ENCODE results near the gene TNFRSF1A. TPM values are rescaled to one million over a fixed set of nuclear protein-coding genes. Genes with fewer than 3 reads are reported as not detected.
A peak's percentile ranks its signal among the peaks of the same experiment; 100 is the strongest.

Gene TNFRSF1A
- total and polyA plus RNA-seq, 9 of the 15 experiments (the other 6 are each of a cell fraction or from before 2014, with no cell fraction given), result 0.76 to 43.5 (median 30.0) TPM

DNA sequence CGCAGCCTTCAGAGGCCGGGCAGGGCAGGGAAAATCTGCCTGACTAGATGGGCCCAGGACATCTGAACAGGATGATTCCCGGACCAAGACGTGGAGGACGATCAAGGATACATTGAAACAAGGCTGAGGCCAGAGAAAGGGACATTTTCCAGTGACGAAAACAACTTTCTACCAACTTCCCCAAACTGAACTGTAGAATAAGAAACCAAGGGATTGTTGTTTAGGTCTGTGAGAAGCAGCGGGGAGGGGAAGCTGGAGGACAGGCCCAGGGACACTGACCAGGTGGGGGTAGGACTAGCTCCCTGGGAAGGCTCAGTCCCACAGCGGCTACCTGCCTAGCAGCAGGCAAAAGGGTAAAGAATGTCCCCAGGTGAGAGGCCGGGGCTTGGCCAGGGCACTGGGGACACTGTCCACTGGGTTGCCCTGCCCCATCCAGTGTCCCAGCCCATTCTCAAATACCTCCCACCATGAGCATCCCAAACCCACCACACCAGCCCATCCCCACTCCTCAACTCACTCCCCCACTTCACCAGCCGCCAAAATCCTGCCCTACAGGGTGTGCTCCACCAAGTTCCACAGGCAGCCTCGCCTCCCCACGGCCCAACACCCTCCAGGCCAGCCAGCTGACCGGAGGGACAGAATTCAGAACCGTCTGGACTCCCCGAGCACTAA is 995 bp downstream of the TNFRSF1A start (continued):
- TF ChIP-seq, protein P1, sequence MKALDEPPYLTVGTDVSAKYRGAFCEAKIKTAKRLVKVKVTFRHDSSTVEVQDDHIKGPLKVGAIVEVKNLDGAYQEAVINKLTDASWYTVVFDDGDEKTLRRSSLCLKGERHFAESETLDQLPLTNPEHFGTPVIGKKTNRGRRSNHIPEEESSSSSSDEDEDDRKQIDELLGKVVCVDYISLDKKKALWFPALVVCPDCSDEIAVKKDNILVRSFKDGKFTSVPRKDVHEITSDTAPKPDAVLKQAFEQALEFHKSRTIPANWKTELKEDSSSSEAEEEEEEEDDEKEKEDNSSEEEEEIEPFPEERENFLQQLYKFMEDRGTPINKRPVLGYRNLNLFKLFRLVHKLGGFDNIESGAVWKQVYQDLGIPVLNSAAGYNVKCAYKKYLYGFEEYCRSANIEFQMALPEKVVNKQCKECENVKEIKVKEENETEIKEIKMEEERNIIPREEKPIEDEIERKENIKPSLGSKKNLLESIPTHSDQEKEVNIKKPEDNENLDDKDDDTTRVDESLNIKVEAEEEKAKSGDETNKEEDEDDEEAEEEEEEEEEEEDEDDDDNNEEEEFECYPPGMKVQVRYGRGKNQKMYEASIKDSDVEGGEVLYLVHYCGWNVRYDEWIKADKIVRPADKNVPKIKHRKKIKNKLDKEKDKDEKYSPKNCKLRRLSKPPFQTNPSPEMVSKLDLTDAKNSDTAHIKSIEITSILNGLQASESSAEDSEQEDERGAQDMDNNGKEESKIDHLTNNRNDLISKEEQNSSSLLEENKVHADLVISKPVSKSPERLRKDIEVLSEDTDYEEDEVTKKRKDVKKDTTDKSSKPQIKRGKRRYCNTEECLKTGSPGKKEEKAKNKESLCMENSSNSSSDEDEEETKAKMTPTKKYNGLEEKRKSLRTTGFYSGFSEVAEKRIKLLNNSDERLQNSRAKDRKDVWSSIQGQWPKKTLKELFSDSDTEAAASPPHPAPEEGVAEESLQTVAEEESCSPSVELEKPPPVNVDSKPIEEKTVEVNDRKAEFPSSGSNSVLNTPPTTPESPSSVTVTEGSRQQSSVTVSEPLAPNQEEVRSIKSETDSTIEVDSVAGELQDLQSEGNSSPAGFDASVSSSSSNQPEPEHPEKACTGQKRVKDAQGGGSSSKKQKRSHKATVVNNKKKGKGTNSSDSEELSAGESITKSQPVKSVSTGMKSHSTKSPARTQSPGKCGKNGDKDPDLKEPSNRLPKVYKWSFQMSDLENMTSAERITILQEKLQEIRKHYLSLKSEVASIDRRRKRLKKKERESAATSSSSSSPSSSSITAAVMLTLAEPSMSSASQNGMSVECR (CRISPR knock-in tag; IDR thresholded peaks at IDR 0.05), result peak; percentile 41; the same call in 1 of the 2 replicates
- TF ChIP-seq POLR2G (IDR thresholded peaks at IDR 0.05; ENCODE audit: low read depth, low read length), result no peak
- no peak for TF ChIP-seq RBM14 (IDR thresholded peaks at IDR 0.05; ENCODE audit: borderline replicate concordance, insufficient read depth, low read depth, low read length)
- TF ChIP-seq ZNF507 (tag; conservative IDR thresholded peaks at IDR 0.05), result no peak
- no peak for TF ChIP-seq KDM4B (IDR thresholded peaks at IDR 0.05; ENCODE audit: borderline replicate concordance in 2 of 2, low read depth in 1 of 2)
- no peak for TF ChIP-seq ZNF274 (IDR thresholded peaks at IDR 0.05; ENCODE audit: borderline replicate concordance, low read depth, low read length)
- TF ChIP-seq HDAC1 (IDR thresholded peaks at IDR 0.05), result peak in 1 of 2 experiments; percentile 17; a peak in 1 of 4 replicates
- no peak for TF ChIP-seq FOXA1 (IDR thresholded peaks at IDR 0.05; ENCODE audit: borderline replicate concordance)
- TF ChIP-seq BCOR (IDR thresholded peaks at IDR 0.05), result no peak
- TF ChIP-seq SPI1 (IDR thresholded peaks at IDR 0.05; ENCODE audit: borderline replicate concordance, low read depth, low read length), result no peak
- no peak for TF ChIP-seq NR2C1 (IDR thresholded peaks at IDR 0.05)
- no peak for TF ChIP-seq NR2C1 (tag; IDR thresholded peaks at IDR 0.05)
- no peak for TF ChIP-seq PURB (CRISPR knock-in tag; IDR thresholded peaks at IDR 0.05; ENCODE audit: low read depth)
- TF ChIP-seq, protein P2, sequence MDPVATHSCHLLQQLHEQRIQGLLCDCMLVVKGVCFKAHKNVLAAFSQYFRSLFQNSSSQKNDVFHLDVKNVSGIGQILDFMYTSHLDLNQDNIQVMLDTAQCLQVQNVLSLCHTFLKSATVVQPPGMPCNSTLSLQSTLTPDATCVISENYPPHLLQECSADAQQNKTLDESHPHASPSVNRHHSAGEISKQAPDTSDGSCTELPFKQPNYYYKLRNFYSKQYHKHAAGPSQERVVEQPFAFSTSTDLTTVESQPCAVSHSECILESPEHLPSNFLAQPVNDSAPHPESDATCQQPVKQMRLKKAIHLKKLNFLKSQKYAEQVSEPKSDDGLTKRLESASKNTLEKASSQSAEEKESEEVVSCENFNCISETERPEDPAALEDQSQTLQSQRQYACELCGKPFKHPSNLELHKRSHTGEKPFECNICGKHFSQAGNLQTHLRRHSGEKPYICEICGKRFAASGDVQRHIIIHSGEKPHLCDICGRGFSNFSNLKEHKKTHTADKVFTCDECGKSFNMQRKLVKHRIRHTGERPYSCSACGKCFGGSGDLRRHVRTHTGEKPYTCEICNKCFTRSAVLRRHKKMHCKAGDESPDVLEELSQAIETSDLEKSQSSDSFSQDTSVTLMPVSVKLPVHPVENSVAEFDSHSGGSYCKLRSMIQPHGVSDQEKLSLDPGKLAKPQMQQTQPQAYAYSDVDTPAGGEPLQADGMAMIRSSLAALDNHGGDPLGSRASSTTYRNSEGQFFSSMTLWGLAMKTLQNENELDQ (CRISPR knock-in tag; IDR thresholded peaks at IDR 0.05; ENCODE audit: borderline replicate concordance), result no peak
- no peak for TF ChIP-seq ZNF583 (CRISPR knock-in tag; IDR thresholded peaks at IDR 0.05)
- TF ChIP-seq ZBTB7A (IDR thresholded peaks at IDR 0.05; ENCODE audit: borderline replicate concordance, control insufficient read depth, low read depth, low read length), result 0 out of 2 replicates have a peak, but pooled peaks have one; percentile 13
- TF ChIP-seq NFRKB (IDR thresholded peaks at IDR 0.05; ENCODE audit: low read depth), result no peak
- TF ChIP-seq PHF8 (IDR thresholded peaks at IDR 0.05; ENCODE audit: borderline replicate concordance, low read length), result no peak
- no peak for TF ChIP-seq XRCC3 (IDR thresholded peaks at IDR 0.05)
- no peak for TF ChIP-seq TAF9B (IDR thresholded peaks at IDR 0.05; ENCODE audit: partially characterized antibody)
- no peak for TF ChIP-seq POLR3A (IDR thresholded peaks at IDR 0.05; ENCODE audit: borderline replicate concordance, extremely low read depth, insufficient read depth, insufficient read length)
- TF ChIP-seq JUND (IDR thresholded peaks at IDR 0.05; ENCODE audit: borderline replicate concordance, low read depth, low read length), result no peak
- no peak for TF ChIP-seq JUND (tag; IDR thresholded peaks at IDR 0.05; ENCODE audit: borderline replicate concordance, low read depth, low read length)

Data from K562 (cell line).